NCI-H1092 (cell line): Measurements from ENCODE around the gene HMGCL.
"Not testable (repeated sequence)": the region's sequence is repeated elsewhere in the genome, so short reads cannot be mapped to it uniquely, and the experiment has no call there.

Experiments
- DNase-seq: peaks from one replicate; lab custom pipeline; 2025; lab: John Stamatoyannopoulos, UW

Gene HMGCL

DNA sequence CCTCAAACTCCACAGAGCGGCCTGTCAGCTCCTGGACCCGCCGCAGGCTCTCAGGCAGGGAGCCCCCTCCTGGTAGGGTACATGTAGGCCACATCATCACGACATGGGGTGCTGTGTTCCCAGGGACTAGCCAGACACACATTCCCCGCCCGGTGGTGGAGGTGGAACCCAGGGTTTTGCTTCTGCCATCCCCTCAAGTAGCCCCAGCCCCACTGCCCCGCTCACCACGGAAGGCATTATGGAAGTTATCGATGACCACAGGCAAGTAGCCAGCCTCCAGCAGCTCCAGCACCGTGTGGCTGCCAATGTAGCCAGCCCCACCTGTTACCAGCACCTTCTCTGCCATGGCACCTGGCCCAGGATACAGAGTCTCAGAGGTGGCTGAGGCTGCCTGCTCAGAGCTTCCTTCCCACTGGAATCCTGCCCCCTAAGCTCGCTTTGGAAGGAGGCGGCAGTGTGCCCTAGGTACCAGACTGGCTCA lies 26.5 kb downstream of the HMGCL start:
- DNase-seq, result no peak

DNA sequence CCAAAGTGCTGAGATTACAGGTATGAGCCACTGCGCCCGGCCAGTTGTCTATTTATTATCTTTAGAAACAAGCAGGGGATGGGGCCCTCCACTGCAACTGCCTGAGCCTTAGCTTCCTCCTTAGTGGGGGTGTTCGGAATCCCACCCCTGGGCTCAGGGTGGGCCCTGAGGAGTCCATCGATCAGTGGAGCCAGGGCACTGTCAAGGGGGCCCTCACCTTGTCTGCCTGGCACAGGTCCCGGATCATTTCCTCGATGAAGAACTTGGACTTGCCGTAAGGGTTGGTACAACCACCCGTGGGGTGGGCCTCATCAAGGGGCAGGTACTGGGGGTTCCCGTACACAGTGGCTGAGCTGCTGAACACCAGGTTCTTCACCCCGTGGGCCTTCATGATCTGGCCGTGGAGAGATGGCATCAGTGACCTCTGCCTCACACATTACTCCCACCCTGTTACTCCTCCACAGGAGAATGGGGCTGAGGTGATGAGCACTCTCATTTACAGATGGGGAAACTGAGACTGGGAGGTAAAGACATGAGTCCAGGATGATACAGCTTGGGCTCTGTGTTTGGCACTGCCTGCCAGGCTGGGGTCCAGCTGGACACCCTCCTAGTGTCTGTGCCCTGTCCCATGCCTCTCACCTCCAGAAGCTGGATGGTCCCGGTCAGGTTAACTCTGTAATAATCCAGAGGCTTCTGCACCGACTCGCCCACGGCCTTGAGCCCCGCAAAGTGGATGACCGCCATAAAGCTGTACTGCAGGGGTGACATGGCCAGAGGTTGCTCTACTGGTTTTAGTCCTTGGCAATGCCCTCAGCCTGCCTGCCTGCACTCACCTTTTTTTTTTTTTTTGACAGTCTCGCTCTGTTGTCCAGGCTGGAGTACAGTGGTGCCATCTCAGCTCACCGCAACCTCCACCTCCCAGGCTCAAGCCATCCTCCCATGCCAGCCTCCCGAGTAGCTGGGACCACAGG lies 27.5 kb downstream of the HMGCL start:
- DNase-seq, result no peak

DNA sequence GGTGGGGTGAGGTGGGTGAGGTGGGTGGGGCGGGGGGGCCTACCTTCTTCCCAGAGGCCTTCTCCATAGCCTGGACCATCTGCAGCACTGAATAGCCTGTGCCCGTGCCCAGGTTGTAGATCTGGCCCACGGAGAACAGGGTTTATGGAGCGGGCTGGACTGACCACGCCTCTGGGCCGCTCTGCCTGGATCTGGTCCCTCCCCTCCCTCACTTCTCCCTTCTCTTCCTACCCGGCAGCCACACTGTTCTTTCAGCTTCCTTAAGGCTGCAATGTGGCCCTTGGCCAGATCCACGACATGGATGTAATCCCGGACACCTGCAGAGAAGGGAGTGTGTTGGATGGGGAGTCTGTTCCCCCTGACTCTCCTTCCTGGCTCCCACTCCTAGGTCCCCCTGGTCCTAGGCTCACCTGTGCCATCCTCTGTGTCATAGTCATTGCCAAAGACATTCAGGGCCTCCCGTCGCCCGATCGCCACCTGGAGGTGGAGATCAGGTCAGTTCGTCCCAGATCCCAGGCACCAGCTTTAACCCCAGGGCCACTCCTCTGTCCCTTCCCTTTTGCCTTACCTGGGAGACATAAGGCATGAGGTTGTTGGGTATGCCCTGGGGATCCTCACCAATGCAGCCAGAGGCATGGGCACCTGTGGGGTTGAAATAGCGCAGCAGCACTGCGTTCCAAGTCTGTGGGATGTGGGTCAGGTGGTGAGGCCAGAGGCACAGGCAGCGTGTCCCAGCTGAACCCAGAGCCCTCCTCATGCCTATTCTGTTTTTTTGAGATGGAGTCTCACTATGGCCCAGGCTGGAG lies 28.6 kb downstream of the HMGCL start:
- no peak for DNase-seq

DNA sequence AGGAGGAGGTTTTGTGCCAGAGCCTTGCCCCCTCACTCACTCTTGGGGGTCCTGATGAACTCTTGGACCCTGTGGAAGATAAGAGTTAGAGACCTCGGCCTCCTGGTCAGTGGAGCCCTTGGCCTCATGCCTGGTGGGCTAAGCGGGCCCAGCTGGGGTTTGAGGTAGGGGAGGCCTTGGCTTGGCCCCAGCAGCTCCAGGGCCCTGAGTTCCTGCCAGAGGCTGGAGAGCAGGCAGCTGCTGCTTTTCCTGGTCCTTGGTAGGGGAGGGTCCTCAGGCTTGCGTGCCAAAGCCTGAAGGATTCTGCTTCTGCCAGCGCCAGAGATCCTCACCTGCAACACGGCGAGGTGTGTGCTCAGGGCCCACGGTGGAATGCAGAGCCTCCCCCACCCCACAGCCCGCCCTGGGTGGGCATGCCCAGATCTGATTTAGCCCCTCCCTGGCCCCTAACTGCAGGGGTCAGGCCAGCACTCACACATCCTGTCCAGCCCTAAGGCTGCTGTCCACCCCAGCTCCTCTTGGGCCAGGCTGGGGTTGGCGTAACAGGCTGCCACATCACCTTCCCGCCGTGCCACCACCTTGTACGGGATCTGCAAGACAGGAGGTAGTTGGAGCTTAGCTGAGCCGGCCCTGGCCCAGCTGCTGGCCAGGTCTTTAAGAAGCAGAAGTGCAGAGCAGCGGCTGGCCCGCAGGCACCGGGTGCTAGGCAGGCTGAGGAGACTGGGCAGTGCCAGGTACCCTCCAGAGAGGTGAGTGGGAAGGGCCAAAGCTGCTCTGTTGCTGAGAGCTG lies 29.4 kb downstream of the HMGCL start:
- DNase-seq, result no peak

GRCh38 chr1:23794732-23795182 lies 30.5 kb downstream of the HMGCL start:
- not testable (repeated sequence) for DNase-seq

DNA sequence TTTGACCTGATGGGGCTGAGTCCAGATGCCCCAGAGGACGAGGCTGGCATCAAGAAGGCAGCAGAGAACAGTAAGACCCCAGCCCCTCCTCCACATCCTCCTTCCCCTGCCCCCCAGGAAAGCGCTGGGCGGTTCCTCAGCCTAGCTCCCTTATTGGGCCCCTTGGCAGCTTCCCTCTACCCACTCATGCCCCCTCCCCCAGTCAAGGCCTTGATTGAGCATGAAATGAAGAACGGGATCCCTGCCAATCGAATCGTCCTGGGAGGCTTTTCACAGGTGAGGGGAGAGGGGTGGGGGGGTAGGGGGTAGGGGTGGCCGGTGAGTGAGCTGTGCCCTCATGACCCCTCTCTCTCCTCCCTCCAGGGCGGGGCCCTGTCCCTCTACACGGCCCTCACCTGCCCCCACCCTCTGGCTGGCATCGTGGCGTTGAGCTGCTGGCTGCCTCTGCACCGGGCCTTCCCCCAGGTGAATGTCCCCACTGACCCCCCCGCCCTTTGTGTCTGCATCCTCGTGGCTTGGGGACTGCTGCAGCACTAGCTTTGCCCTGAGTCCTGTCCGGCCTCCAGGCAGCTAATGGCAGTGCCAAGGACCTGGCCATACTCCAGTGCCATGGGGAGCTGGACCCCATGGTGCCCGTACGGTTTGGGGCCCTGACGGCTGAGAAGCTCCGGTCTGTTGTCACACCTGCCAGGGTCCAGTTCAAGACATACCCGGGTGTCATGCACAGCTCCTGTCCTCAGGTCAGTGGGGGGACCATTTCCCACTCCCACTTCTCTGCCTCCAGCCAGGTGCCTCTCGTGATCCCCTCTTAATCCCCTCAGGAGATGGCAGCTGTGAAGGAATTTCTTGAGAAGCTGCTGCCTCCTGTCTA lies 31.1 kb downstream of the HMGCL start:
- no peak for DNase-seq

DNA sequence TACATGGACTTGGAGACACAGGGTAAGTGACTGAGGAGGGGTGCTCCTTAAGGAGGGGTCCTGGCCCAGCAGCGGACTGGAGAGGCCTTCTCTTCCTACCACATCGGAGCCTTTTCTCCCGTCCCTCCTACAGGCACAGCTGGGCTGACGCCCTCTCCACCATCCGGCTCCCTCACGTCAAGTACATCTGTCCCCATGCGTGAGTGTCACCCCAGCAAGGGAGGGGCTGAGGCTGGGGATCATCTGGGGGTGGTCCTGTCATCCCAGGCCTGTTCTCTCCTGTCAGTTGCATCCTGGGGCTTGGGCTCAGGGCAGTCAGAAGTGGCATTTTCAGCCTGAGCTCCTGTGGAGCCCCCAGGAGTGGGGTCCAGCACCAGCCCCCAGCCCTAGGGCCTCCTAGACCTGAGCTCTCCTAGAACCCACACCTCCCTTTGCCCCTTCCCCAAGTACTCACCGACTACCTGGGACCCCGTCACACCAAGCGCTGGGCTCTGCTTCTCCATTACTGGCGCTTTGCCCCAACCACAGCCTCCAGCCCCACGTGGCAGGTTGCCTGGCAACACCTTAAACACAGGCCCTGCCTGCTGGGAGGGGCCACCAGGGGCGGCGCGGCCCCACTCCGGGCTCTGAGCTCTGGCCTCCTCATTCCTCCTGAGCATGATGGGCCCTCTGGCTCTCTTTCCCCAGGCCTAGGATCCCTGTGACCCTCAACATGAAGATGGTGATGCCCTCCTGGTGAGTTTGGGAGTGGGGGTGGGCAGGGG lies 32.0 kb downstream of the HMGCL start:
- no peak for DNase-seq

GRCh38 chr1:23792151-23792945 lies 32.9 kb downstream of the HMGCL start:
- DNase-seq, result no peak

DNA sequence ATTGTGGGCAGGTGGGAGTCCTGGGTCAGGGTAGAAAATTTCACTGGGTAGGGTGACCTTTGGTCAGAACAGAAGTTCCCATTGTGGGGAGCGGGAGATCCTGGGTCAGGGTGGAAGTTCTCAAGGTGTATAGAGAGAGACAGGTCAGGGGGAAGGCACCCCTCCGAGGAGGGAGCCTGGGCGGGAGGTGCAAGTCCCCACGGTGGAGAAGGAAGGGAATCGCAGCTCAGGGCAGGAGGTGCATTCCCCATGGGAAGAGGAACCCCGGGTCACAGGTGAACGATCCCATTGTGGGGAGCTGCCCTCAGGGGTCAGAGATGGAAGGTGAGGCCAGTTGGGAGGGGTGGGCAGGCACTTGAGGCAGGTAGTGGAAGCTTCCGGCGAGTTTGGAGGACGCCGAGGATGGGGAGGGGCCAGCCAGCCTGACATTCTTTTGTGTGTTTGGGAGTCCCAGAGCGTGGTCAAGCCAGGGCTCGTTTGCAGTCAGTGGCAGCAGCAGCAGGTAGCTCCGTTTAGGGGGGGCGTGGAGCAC lies 33.6 kb downstream of the HMGCL start:
- no peak for DNase-seq

DNA sequence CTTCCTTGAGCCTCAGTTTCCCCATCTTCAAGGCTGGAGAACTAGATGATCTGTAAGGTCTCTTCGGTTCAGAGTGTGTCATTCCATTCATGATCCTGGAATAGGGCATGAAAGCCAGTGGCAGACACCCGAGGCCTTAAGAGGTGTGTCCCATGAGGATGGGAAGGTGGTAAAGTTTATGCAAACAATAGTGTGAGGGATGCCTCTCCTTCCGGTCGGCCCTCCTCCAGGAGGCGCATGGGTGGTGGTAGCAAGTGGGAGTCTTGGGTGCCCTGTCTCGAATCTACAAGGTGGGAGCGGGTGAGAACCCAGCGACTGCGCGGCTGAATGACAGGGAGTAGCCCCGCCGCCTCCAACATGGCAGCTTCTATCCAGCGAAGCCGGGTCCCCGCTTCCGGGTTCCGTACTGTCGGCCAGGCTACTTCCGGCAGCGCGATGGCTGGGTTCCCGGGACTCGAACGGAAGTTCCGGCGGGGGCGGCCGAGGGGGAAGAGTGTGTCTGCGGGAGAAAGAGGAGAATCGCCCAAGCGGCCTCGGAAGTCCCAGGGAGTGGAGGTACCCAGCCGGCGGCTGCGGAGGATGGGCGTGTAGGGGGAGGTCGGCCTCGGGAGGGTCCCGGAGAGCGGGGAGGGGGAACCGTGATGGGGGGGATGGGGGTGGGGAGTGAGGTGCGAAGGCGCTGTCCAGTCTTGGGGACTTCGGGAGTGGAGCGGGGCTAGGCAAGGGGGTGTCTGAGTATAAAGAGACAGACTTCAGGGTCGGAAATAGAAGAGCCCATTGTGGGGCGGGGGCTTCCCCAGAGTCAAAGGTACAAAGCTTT lies 34.3 kb downstream of the HMGCL start, which contains the start of gene LYPLA2:
Gene LYPLA2 (plus strand): TSS at position 450 of the 820 bp plus-strand sequence. CDS start 1,538 bp downstream, outside the sequence.
- DNase-seq, result peak; percentile 91

GRCh38 chr1:23788695-23789094 lies 36.5 kb downstream of the HMGCL start:
- DNase-seq, result no peak

DNA sequence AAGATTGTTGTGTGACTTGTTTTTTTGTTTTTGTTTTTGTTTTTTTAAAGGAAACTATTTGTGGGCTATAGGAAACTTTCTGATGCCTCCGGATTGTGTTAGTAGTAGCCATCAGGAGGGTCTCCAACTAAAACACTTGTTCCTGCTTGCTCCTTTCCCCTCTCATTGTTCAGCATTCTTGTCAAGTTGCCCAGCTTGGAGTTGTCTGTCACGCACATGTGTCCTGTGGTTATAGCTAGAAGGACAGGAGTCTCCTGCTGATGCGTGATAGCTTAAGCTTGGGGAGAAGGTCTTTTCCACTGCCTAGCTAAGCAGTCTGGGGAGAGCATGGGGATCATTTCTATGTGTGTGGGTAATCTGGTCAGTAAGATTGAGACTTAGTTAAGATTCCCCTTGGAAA lies 37.5 kb downstream of the HMGCL start:
- no peak for DNase-seq

DNA sequence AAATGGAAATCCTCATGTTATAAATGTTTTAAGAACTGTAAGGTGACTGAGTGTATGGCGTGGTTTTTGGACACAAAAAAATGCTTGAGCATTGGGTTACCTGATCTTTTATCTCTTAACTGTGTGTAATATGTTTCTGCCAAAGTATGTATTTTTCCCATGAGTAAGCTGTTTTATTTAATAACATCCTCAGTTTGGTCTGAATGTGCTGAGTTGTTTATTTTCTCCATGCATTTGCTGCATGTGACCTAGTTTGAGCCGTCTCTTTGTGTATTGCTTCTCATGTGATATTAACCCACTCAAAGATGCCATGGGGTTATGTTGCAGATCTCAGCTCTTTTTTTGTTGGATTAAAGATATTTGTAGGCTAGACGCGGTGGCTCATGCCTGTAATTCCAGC lies 40.4 kb downstream of the HMGCL start:
- DNase-seq, result no peak

DNA sequence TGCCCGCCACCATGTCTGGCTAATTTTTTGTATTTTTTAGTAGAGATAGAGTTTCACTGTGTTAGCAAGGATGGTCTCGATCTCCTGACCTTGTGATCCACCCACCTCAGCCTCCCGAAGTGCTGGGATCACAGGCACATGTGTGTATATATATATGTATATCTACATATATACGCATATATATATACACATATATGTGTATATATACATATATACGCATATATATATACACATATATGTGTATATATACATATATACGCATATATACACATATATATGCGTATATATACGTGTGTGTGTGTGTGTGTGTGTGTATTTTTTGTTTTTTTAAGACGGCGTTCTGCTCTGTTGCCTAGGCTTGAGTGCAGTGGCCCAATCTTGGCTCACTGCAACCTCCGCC lies 42.1 kb downstream of the HMGCL start:
- not testable (repeated sequence) for DNase-seq

DNA sequence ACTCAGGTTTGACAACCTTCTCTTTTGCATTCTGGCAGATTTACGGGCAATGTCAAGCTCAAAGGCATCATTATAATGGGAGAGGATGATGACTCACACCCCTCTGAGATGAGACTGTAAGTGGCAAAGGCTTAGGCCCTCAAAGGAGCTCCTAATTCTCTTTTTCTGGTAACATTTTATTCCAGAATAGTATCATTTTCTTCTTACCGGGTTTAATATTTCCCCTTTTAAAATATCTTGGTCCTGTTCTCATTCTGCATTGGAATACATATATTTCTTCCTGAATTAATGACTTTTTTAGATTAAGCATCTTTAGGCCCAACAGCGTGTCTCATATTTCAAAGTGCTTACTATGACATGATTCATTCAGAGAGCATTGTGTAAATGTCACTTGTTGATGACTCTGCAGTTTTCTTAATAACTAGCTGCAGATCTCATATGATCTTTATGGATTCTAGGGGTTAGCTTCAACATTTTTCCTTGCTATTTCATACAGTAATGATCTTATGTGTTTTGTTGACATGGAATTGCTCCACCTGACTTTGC lies 45.3 kb downstream of the HMGCL start:
- no peak for DNase-seq

DNA sequence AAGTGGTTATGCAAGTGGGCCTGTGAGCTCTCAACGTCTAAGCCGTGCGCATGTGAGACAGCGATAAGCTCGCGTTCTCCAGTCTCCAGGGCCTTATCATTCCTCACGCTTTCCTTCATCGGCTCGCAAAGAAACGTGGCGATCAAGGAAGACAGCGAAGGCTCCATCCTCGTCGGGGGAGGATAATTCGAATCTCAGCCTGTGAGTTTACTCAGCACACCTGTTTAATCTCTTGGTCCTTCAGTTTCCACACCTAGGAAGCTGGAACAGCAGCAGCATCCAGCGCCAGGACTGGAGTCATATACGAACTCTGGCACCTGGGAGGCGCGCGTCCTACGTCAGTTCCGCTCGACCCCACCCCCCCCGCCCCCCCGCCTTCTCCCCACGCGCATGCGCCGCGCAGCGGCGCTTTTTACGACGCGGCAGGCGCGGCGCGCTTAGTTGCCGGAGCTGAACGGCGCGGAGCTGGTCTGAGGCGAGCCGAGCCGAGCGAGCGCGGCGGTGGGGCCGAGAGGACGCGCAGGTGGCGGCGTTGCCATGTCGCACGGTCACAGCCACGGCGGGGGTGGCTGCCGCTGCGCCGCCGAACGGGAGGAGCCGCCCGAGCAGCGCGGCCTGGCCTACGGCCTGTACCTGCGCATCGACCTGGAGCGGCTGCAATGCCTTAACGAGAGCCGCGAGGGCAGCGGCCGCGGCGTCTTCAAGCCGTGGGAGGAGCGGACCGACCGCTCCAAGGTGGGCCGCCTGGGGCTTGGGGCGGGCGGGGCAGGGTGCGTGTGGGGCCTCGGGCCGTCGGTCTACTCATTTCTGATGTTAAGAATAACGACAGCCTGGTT lies 47.0 kb downstream of the HMGCL start, which contains the start of gene PITHD1:
Gene PITHD1 (plus strand): TSS at position 440 of the 836 bp plus-strand sequence. CDS start 98 bp downstream, at position 538.
- peak; percentile 87 for DNase-seq

DNA sequence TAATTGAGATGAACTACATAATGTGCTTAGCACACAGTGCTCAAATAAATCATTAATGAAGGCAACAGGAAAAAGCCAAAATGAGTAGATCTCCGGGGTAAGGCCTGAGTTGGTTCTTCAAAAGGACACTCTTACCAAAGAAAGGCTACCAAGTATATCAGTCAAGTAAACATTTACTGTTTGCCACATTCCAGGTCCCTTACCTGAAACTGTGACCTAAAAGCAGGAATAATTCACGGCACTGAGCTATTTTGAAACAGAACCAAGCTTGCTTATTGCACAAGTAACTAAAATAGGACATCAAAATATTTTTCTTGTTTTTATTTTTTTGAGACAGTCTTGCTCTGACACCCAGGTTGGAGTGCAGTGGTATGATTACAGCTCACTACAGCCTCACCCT lies 49.0 kb downstream of the HMGCL start:
- DNase-seq, result no peak
